Epithelial cell of prostate (primary cell): ENCODE data around the gene EME2.
A peak's percentile ranks its signal among the peaks of the same experiment; 100 is the strongest.

ENCODE experiments used
- DNase-seq: peaks from one replicate; pipeline ENCODE4 v3.0.0-alpha.2; 2011; ENCODE audit warnings: low read depth, low spot score
- H3K27ac ChIP-seq: fragments of 450-650 bp; 2 replicates; pipeline ENCODE4 v1.5.1; 2017; ENCODE audit warnings: mild to moderate bottlenecking

The EME2 gene

DNA sequence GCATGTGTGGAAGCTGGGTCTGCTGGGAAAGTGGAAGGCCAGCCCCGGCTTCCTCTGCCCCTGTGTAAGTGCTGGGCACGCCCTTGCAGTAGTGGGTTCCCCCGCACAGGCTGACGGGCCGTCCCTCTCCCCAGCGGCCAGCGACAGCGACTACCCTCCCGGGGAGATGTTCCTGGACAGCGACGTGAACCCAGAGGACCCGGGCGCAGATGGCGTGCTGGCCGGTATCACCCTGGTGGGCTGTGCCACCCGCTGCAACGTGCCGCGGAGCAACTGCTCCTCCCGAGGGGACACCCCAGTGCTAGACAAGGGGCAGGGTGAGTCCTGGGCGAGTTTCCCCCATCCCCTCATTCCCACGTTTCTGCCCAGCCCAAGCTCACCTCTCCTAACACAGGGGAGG is 6.8 kb upstream of the EME2 start:
- H3K27ac ChIP-seq = no peak overlapping the region
- DNase-seq = no peak

GRCh38 chr16:1766231-1766630 is 6.4 kb upstream of the EME2 start:
- no peak for DNase-seq
- H3K27ac ChIP-seq = no peak overlapping the region

- DNase-seq = no peak
- H3K27ac ChIP-seq = no peak overlapping the region
These were observed 5.9 kb upstream of the EME2 start for GRCh38 chr16:1766701-1767100.

GRCh38 chr16:1767116-1767994 is 5.3 kb upstream of the EME2 start:
- no peak overlapping the region for H3K27ac ChIP-seq
- no peak for DNase-seq

DNA sequence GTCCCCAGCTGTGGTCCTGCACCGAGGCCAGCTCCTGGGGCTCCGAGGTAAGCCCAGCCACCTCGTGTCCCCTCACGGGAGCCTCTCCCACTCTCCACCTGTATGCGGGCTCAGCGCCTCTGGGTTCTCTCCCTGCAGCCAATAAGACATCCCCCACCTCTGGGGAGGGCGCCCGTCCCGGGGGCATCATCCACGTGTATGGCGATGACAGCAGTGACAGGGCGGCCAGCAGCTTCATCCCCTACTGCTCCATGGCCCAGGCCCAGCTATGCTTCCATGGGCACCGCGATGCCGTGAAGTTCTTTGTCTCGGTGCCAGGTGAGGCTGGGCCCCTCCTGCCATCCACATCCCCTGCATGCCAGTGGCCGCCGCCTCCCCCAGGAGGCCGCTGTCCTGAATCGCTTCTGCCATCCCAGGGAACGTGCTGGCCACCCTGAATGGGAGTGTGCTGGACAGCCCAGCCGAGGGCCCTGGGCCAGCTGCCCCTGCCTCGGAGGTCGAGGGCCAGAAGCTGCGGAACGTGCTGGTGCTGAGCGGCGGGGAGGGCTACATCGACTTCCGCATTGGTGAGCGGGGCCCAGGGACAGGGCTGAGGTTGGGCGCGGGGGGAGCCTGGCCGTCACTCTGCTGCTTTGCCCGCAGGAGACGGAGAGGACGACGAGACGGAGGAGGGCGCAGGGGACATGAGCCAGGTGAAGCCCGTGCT is 4.4 kb upstream of the EME2 start:
- no peak overlapping the region for H3K27ac ChIP-seq
- no peak for DNase-seq

DNA sequence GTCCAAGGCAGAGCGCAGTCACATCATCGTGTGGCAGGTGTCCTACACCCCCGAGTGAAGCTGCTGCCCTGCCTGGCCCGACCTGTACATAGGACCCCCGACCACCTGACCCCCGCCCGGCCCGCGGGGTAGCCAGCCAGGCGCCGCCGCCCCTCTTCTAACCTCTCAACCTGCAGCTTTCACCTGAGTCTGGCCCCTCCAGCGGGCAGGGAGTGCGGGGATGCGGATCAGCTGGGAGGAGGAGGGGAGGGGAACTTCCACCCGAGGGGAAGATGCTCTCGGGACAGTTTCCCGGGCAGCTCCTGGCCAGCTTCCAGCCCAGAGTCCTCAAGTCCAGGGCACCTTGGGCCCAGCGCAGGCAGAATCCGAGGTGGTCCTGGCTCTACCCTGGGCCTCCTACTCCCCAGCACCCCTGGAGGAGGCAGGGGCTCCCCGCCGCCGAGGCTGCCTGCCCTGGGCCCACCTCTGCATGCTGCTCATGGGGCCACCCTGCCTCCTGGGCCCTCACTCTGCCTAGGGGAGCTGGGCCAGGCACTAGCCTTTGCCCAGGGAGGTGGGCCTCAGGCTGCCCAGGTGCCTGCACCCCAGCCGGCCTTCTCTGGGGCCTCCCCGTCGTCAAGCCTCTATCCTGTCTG is 3.7 kb upstream of the EME2 start:
- no peak overlapping the region for H3K27ac ChIP-seq
- DNase-seq = no peak

DNA sequence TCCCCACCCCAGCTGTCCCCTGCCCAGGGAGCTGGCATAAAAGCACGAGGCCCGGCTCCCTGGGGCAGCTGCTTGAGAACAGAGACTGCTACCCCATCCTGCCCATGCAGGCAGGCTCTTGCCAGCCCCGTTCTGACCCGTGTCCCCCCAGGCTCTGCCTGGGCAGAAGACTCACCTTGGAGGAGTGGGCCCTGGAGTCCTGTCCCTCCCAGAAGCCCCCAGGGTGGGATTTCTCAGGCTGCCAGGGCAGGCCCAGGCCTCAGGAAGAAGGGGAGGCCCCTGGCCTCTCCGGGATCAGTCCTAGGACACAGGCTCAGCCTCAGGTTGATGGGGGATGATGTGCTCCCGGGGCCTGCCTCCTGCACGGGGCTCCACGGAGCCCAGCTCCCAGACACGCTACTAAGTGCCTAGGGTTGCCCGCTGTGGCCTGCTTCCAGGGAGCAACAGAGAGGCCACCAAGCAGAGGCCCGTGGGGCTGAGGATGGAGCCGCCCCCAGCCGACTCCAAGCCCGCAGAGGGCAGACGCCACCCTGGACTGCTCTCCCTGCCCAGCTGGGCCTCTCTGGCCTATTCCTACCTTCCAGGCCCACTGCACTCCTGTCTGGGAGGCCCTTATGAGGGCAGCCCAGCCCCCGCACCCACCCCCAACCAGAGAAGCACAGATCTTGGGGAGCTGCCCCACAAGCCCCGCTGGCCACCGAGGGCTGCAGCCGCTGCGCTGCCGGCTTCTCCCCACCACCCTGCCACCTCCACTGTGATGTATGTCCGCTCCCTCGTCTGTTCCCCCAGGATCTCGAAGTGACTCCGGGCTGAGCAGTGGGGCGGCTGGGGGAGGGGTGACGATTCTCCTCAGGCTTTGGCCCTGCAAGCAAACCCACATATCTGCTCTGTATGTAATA is 3.0 kb upstream of the EME2 start:
- no peak for DNase-seq
- H3K27ac ChIP-seq = no peak overlapping the region

DNA sequence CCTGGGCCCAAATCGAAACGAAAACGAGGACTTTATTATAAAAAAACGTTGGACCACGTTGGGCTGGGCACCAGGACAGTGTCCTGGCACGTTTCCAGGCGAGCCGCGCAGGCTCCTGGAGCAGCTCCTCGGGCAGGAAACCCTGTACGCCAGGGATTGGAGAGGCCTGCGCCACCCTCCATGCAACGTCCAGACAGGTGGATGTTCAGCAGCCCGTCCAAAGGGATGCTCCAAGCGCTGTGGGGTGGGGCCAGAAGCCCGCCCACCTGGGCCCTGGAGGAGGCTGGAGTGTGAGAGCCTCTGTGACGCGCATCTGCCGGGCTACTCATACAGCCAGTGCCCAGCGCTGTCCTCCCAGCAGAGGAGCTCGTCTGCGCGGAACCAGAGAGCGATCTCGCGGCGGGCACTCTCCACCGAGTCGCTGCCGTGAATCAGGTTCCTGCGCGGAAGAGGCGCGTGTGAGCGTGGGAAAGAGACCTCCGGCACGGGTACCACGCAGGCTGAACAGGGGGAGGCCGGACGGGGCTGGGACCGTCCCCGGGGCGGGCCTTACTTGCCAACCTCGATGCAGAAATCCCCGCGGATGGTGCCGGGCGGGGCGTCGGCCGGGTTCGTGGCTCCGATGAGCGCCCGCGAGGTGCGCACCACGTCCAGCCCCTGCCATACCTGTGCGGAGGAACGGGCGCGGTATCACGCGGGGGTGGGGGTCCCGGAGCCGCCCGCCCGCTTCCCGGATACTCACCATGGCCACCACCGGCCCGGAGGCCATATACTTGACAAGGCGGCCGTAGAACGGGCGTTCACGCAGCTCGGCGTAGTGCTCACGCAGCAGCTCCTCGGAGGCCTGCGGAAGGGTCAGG is 2.1 kb upstream of the EME2 start:
- peak overlapping the region; percentile 88 for H3K27ac ChIP-seq
- DNase-seq = no peak

GRCh38 chr16:1771188-1771863 is 1.3 kb upstream of the EME2 start, which contains the start of gene NME3:
Gene NME3 (minus strand): TSS chr16:1771543. CDS start chr16:1771534, 9 bp downstream.
- DNase-seq = no peak

GRCh38 chr16:1771864-1772361 is 697 bp upstream of the EME2 start:
- DNase-seq = no peak
- H3K27ac ChIP-seq = peak overlapping the region; percentile 88

More at GRCh38 chr16:1771188-1771863, 1.3 kb upstream of the EME2 start, which contains the start of gene NME3:
- H3K27ac ChIP-seq = peak within 1 kb of the TSS; percentile 88

- peak within 1 kb of the TSS; percentile 88 for H3K27ac ChIP-seq
- no peak for DNase-seq
These were observed 495 bp downstream of the EME2 start, which contains the start of gene MRPS34 for GRCh38 chr16:1772908-1773702. Gene MRPS34 (minus strand): TSS chr16:1773134. CDS start chr16:1773119, 15 bp downstream.

DNA sequence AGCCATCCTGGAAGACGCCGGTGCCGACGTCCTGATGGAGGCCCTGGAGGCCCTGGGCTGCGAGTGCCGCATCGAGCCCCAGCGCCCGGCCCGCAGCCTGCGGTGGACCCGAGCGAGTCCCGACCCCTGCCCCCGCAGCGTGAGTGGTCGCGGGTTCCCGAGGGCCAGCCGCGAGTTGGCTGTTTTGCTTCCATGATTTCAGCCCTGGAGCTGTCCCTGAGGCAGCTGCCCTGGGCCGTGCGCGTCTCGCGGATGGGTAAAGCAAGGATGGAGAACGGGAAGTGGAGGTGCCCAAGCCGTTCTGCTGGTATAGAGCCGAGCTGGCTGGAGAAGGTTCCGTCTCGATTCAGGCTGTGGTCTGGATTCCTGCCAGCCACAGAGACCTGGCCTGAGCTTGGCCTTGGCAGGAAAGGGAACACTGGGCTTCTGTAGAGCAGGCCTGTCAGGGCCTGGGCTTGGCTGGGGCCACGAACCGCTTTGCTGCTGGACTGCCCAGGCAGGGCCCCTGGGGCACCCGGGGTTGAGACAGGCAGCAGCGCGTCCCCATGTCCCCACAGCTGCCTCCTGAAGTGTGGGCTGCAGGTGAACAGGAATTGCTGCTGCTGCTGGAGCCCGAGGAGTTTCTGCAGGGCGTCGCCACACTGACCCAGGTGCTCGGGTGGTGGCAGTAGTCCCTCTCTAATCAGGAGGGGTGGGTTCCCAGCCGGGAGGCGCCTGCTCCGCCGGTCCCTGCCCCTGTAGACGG is 1.3 kb downstream of the EME2 start:
- peak overlapping the region; percentile 88 for H3K27ac ChIP-seq
- no peak for DNase-seq

GRCh38 chr16:1774448-1774780 is 1.8 kb downstream of the EME2 start:
- peak overlapping the region; percentile 88 for H3K27ac ChIP-seq
- no peak for DNase-seq

DNA sequence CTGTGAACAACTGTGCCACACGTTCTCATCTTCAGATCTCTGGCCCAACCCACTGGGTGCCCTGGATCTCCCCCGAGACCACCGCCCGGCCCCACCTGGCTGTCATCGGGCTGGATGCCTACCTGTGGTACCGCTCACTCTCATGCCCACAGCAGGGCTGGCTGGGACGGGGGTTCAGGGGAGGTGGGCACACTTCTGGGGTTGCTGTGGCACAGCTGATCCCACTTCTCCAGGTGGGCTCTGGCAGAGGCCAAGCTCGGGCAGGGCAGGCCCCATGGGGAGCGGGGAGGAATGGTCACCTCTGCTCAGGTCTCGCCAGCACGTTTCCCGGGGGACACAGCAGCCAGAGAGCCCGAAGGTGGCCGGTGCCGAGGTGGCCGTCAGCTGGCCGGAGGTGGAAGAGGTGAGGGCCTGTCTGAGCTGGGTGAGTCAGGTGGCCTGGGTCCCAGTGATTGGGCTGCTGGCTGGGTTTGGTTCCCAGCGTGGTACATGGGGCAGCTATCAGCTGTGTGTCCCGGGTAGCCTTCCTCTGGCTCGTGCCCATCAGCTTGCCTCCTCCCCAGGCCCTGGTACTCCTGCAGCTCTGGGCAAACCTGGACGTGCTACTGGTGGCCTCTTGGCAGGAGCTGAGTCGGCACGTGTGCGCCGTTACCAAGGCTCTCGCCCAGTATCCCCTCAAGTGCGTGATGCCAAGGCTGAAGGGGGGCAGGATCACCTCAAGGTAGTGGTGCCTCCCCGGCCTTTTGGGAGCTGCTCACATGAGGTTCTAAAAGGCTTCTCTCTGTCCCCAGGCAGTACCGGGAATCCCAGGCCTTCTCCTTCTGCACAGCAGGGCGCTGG is 2.6 kb downstream of the EME2 start:
- no peak overlapping the region for H3K27ac ChIP-seq
- no peak for DNase-seq

GRCh38 chr16:1775846-1776671 is 3.4 kb downstream of the EME2 start:
- no peak overlapping the region for H3K27ac ChIP-seq
- DNase-seq = no peak
